ENCODE measurements around the gene PRKN.

The PRKN gene

DNA sequence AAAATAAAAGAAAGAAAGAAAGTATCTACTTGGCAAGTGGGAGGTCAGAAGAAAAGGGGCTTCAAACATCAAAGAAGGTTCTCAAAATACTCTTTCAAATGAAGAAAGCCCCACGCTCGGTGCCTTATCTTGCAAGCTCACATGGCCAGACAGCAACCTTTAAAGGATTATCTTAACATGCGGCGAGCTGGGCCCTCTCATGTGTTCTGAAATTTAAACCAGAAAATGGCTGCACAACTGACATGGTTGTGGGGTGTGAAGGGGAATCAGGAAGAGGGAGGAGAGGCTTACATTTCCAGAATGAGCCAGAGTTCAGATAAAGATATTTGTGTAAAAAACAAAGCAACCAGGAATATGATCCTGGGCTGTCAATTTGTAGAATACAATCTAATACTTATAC lies 363.1 kb downstream of the PRKN start:
- DNase-seq: no peak

DNA sequence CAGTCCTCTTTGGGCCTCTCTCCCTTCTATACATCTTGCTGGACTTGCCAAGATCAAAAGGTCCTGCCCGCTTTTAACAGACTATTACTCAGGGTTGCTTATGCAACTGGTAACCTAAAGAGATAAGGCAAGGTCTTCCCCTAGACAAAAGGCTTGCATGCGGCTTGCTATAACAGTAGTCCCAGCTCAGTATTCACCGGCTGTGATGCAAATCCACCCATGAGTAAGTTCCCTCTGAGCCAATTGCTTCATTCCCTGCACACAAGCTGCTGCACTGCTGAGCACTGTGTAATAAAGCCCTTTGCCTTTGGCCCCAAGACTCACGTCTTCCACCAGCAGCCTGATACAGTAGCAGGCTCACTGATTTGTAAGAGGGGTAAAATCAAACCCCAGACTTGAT lies 363.8 kb downstream of the PRKN start:
- DNase-seq: no peak

DNA sequence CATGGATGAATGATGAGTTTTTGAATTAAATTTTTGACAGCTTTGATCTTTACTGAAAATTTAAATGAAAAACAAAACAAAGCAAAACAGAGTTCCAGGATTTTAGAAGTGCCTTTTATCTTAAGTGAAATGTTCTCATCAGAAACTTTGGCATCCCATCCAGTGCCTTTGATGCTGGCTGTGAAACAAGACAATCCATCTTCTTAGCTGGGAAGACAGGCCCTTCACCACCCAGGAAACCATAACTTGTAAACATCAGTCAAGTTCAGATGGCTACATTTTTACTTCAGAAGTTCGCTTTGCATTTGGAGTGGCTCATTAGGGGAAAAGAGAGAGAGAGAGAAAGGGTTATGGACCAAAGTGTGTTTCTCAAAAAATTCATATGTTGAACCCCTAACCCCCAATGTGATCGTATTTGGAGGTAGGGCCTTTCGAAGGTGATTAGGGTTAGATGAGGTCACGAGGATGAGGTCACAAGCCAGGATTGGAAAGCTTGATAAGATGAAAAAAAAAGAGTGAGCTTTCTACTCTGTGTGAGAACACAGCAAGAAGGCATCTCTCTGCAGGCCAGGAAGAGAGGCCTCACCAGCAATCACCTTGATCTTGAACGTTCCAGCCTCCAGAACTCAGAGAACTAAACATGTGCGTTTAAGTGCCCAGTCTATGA lies 366.5 kb downstream of the PRKN start:
- no peak for DNase-seq

DNA sequence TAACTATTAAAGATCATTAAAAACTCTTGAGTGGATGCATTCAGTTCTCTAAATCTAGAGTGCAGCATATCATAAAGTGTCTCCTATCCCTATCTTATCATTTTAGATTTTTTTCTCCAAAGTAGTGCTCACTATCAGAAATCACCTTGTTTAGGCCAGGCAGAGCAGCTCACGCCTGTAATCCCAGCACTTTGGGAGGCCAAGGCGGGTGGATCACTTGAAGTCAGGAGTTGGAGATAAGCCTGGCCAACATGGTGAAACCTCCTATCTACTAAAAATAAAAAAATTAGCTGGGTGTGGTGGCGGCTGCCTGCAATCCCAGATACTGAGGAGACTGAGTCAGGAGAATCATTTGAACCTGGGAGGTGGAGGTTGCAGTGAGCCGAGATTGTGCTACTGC lies 368.9 kb downstream of the PRKN start:
- DNase-seq: no peak

DNA sequence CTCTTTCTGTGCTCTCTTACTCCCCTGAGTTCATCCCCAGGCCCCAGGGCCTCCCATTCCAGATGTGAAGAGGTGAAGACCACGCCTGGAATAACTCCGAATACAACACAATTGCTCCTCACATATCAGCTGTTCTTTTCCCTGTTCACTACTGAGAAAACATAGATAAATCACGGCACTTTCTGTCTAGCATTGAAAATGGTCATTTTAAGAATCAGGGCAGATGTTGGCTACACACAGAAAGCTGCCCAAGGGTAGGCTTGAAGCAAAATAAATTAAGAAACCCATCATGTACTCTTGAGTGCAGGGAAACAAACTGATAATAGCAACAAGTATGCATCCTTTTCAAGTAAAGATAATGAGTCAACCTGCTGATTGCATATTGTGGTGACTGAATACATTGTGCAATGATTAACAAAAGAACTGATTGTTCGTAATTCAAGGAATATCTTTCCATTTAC lies 382.5 kb downstream of the PRKN start:
- no peak for DNase-seq

DNA sequence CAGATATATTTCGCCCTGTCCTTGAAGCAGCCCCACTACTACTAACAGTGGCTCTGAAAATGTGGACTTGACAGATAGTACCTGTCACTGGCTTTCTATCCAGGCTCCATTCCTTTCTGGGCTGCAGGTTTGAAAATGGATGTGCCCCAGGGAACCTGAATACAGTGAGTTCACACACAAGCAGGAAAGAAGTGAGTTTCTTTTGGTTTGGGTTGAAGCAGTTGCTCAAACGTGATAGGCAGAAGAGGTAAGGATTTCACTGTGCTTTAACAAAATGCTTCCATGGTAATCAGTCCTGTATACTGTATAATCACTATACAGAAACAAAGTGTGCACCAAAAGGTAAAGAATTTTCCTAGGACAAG lies 382.9 kb downstream of the PRKN start:
- no peak for DNase-seq

DNA sequence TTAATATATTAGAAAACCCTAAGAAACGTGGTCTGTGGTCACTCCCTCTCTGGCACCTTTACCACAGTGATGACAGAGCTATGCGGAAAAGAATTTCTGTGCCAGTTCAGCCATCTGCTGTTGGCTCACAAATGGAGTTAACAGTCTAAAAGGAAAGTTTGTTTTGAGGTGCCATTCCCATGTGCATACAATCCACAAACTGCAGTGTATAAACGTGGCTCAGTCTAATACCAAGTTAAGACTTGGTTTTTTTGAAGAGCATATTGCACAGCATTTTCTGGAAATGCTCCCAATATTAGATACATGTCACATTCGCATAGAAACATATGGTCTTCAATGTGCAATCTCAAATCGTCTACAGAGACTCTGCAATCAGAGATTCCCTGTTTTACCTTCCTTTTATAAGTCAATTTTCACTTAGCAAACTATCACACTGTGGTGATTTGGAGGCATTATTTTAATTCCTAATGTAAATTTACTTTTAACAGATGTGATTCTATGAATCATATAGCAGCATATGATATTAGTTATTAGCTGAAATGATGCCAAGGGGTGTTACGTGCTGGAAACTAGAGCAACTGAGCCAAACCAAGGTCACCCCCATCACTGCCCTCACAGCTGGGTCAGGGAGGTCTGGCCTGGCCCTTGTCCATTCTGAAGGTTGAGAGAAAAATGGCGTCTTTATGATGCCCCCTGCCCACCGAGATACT lies 383.5 kb downstream of the PRKN start:
- no peak for DNase-seq

DNA sequence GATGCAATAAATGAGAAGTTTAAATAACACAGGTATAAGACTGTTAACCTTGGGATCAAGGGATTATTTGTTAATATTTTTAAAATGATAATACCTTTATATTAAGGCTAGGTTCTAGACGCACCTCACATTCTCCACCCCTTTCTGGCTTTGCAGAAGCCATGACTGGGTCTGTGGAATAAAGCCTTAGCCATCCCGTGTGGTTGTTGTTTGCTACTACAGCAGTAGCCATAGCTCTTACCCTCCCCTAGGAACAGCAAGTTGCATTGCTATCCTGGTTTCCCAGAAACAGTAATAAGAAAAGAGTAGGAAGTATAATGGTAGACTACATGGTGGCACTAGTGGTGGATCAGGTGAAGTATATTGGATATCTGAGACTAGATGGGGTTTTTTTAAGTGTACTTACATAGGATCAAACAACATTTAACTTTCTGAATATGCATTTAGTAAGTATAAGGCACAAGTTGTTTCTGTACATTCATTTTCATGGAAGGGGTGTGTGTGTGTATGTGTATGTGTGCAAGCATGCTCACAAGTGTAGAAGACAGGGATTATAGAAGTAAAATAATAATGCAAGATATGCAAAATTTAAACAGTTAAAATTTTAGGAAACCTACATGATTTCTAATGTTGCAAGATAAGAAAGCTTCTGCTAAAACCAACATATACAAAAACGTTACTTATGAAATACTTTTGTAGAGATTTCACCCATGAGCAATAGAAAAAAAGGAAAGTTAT lies 384.2 kb downstream of the PRKN start:
- DNase-seq: no peak

DNA sequence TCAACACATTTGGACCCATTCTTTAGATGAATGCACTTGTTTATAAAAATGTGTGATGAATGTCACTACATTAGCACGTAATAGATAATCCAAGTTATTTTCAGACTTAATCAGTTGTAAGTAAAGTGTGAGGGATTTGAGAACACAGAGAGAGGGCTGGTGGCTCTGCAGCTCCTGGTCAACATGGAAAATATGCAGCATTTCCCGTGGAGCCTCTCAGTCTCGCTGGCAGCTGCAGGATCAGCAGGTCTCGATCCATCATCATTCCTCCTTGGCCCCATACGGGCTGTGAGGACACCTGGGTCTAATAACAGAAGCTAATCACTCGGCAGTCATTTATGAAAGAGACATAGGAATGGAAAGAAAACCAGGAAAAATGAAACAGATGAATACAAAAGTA lies 390.2 kb downstream of the PRKN start:
- DNase-seq: no peak

DNA sequence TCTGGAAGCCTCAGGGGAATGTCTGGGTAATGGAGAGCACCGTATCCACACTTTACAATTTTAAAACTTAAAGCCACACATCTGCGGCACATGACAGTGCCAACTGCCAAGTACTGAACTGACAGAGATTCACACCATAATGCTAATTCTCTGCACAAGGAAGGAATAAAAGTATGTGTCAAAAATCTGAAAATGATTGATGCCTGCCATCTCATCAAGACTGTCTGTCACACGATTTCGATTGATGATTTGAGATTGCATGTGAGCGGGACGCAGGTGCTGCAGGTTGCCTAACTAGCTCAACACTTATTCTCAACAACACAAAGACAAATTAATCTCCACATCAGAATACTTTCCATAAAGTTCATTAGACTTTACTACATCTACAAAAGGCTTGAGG lies 391.2 kb downstream of the PRKN start:
- no peak for DNase-seq

DNA sequence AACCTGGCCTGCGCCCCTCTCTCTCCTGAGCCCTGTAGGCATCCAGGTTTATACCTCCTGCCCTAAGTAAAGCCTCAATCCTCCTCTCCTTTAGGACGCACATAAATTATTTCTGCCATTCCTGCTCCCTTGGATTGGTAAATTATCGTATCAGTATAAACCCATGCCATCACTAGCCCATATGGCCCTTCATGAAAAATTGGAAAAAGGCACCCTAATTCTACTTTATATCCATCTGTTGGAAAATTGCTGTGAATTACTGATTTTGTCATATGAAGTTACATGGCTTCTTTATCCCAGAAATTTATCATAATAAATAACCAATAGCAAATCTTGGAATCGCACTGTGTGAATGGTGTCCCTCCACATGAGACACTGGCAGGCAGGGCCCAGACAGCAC lies 395.2 kb downstream of the PRKN start:
- no peak for DNase-seq

DNA sequence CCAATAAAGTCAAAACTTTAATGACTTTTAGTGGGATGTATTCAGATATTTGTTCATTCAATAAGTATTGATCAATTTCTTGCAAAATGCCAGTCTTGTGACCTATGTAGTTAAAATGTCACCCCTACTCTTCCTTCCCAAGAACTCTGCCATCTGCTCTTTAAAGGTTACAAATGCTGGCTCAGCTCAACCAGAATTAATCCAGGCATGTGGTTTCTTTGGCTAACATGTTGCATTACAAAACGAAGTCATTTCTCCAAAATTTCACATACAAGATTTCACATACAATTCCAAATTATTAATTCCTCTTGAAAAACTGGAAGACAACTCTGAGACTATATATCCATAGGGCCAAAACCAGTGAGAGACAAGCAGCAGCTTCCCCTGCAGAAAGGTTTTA lies 395.7 kb downstream of the PRKN start:
- DNase-seq: no peak

DNA sequence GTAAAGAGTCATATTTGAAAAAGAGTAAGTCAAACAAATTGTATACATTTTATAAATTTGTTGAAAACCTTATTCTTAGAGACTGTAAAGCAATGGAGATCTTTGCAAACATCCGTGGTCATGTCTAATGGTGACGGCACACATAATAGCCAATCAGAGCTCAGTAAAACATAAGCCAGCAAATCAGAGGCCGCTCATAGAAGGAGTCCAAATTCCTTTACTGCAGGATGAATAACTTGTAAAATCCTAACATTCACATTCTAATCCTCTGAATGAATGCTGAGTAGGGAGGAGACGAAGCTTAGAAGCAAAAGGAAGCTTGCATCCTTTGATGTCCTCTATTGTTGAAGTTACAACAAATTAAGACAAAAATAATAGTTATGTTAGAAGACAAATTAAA lies 401.7 kb downstream of the PRKN start:
- no peak for DNase-seq

DNA sequence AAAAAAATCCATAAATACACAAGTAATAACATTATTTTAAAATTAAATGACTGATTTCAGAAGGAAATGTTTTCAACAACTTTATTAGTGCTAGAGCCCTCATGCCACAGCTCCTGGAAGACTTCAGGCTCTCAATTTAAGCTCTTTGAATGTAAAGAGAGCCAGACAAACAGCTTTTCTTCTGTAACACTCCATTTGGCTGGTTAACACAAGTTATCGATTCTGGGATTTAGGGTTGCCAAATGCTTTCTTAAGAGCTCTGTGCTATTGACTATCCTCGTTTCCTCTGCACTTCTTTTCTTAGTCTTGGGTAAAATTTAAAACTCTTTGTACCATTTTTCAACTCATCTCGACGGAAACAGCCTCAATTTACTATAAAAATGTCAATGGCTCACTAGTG lies 402.5 kb downstream of the PRKN start:
- DNase-seq: no peak

DNA sequence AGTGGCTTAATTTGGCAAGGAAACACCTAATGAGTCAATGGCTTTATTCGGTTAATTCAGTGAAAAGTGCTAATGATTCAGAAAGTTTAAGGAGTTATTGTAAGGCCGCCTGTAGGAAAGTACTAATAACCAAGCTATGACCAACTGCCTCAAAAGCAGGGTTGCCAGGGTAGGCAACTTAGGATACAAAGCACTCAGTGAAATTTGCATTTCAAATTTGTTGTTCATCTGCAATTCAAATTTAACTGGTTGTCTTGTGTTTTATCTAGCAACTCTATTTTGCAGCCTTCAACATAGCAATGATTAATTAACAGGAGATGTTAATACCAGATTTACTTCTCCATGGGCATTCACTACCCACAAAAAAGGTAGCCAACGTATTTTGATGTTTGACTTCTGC lies 412.3 kb downstream of the PRKN start:
- DNase-seq: no peak

DNA sequence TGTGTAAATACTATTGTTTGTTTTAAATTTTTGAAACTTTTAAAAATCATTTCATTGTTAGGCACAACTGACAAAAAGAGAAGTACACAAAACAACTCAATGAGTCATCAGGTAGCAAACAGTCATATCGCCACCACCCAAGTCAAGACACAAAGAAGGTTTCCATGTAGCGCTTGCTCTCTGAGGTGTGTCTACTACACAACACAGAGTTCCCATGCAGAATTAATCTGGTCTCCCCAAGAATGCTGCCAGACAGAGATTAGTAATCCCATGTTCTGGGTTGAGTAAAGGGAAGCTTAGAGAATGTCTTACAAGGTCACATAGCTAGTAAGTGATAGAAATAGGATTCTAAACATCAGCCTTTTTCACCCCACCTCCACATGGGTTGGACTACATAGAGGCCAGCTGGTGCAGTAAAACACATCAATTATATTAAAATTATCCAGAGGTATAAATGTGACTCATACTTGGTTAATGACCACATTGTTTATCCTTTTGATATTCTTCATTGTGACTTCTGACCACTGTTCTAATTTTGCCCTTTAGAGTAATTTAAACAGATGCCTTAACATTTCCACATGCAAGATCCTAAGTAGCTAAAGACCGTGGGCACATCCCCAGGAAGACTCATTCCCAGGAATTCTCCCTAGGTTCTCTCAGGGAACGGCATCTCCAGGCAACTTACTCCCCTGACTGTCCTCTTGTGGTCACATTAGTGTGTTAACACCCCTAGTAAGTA lies 413.5 kb downstream of the PRKN start:
- DNase-seq: no peak

DNA sequence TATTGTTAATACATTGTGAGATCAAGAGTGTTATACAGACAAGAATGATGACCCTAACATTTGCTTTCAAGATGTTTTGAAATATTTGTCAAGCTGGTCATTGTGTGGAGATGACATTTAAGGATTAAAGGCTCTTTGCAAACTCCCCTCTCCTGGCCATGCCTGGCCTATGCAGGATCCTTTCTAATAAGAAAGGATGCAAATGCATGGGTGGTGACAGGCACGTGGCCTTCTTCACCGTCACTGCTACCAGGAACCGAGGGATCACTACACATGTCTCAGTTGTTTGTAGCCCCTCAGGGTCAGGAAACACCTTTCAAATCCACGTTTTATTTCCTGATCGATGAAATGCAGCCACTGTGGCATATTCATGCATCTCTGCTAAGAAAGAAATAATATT lies 419.7 kb downstream of the PRKN start:
- DNase-seq: no peak

DNA sequence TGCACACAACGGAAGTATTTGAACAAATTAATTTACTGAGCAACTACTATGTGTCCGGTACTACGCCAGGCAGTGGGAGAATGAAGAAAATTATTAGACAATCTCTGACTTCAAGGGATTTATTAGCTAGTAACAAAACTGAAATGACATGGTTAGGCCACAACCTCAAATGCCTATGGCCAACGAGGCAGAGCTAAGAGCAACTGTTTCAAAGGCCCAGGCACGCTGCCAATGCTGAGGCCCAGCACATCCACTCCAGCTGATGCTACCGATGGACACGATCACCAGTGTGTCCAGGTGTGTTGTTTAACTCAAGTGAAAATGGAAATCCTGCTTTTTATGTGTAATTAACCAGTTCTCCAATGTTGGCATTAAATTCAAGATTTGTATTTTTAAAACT lies 420.9 kb downstream of the PRKN start:
- DNase-seq: no peak

DNA sequence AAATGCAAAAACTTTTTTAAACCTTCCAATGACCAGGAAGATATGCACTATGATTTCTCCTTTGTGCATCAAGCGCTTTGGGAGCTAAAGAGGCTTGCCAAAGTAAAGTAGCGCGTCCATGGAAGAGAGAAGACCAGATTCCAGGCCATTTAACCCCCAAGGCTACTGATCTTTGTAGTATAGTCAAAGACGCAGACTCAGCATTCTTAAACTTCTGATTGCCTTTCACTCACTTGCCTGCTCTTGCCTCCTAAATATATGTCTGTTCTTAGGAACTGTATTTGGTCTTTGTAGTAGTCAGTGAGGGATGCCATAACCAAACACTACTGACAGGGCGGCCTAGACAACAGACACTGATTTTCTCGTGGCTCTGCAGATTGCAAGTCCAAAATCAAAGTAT lies 426.4 kb downstream of the PRKN start:
- DNase-seq: no peak

DNA sequence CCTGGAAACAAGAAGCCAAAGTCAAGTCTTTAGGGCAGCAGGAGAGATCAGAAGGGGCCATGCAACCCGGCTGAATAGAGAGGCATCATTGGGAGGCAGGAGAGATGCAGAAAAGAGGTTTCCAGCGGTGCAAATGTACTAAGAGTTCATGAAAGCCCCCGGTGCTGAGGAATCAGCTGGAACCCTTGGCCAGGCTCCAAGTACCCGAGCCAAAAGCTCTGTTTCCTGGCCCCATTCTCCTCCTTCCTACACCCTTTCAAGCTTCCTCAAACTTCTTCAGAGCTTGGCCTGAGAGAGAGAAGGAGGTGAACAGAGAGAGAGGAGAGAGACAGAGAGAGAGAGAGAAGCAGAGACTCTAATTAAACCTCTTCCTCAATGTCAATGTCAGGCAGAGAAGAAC lies 433.5 kb downstream of the PRKN start:
- no peak for DNase-seq

DNA sequence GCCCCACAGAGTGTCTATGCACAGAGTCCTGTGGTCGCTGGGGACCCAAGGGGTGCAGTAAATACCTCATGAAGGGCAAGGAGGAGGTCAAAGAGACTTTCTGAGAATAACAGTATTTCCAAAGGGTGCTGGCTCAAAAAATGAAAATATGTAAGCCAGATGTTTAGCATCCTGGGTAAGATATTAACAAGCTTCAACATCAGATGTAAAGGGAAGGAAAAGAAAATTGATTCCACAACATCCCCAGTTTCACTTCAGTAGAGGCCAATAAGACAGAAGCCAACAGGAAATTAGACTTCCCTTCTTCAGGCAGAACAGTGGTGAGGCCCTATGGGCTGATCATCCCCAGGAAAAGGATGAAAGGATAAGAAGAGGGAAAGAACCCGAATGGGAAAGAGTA lies 434.7 kb downstream of the PRKN start:
- no peak for DNase-seq

DNA sequence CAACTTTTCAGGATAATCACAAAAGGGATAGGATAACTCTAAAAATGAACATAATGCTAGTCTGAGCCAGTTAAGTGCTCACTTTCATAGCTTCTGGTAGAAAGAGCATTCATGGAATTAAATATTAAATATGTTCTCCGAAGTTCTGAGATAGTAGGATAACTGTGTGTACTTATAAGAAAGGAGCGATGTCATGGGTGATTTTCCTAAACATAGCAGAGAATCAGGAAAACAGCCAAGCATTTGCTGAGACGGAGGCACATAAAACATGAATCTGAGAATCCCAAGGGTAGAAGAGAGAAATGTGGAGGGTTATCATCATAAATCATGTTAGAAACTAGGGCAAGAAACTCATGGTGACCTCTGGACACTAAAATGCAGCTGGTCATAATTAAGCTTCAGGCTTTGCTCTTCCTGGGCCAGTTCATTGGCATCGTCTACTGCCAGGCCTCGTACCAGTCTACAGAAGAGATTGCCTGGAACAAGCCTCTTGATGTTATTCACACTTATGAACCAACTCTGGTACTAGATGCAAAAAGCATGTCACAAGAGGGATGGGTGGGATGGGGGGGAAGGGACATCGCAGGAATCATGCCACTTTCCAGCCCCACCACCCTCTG lies 436.6 kb downstream of the PRKN start:
- DNase-seq: no peak

DNA sequence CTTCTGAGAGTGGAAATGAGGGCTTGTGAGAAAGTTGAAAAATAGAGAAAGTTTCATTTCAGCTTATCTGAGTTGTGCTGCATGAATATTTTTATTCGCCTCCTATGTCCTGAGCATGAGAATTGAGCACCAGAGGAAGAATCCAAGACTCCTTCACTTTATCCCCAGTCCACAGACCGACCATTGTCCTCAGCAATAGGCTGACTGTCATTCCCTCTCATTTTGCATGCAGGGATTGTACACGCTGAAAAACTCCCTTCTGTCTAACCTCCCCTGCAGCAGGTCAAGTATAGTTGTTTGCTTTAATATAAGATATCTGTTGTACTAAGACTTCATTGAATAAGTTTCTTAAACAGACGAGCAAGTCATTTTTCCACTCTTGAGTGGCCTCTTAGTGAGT lies 437.6 kb downstream of the PRKN start:
- no peak for DNase-seq

All from CD4-positive, alpha-beta T cell treated with Interleukin-12 subunit alpha and Interleukin-12 subunit beta, for 1 hour (primary cell).